Peyer's patch (tissue), 4 donors: ENCODE results near the gene ARHGEF40. TPM values are rescaled to one million over a fixed set of nuclear protein-coding genes. Genes with fewer than 3 reads are reported as not detected.
A peak's percentile ranks its signal among the peaks of the same experiment; 100 is the strongest.

ENCODE experiments used
- DNase-seq, 3 donors: peaks; one replicate each; pipeline ENCODE4 v3.0.0-alpha.2; 2017 to 2019
- H3K27ac ChIP-seq, 4 donors: fragments of 200-600 bp; sonication (generic); one replicate each; pipeline ENCODE4 v1.5.1; 2016 to 2019
- H3K27me3 ChIP-seq, 2 donors: fragments of 200-600 bp; sonication (generic); one replicate each; pipeline ENCODE4 v1.5.1; 2019
- H3K36me3 ChIP-seq, 3 donors: fragments of 200-600 bp; sonication (generic); one replicate each; pipeline ENCODE4 v1.5.1; 2016 to 2019
- H3K4me1 ChIP-seq, 4 donors: fragments of 200-600 bp; sonication (generic); one replicate each; pipeline ENCODE4 v1.5.1; 2016 to 2019
- H3K4me3 ChIP-seq, 4 donors: fragments of 200-600 bp; sonication (generic); 1 replicate in 3 of 4; 2 replicates in 1 of 4; pipeline ENCODE4 v1.5.1; 2016 to 2019; ENCODE audit warnings: mild to moderate bottlenecking in 1 of 4
- H3K9me3 ChIP-seq, 4 donors: fragments of 200-600 bp; sonication (generic); one replicate each; pipeline ENCODE4 v1.5.1; 2016 to 2019; ENCODE audit warnings: mild to moderate bottlenecking in 1 of 4
- CTCF ChIP-seq, 6 experiments: fragments of 450-650 bp in 4 of 6; fragments of 200-600 bp in 2 of 6; sonication (generic) in 1 of 6; IDR thresholded peaks; one replicate each; pipeline ENCODE4 v1.5.1; 2017 to 2019; ENCODE audit warnings: antibody characterized with exemption in 6 of 6, mild to moderate bottlenecking in 3 of 6, moderate library complexity in 1 of 6
- POLR2A ChIP-seq, 2 donors: fragments of 450-650 bp; IDR thresholded peaks; one replicate each; pipeline ENCODE4 v1.5.1; 2017; ENCODE audit warnings: antibody characterized with exemption in 2 of 2, mild to moderate bottlenecking in 2 of 2, moderate library complexity in 2 of 2
- total RNA-seq, 4 donors: library from RNA; depleted of rRNA; stranded (reverse); fragments of >200 nt; gene quantifications; one replicate each; pipeline ENCODE4 v1.1.0, GENCODE V29; 2016

The ARHGEF40 gene
- total RNA-seq, 4 donors from 2014 or later, result 19.8 to 57.8 (median 34.6) TPM

GRCh38 chr14:21024585-21025370 lies 45.3 kb upstream of the ARHGEF40 start, which contains the start of gene NDRG2:
Gene NDRG2, minus strand, starts transcription at chr14:21025061. Its CDS starts 1,746 bp downstream, at chr14:21023315.
- Histone ChIP-seq H3K27me3 (no peaks in the 10 kb centered on the region), H3K27ac (peak within 1 kb of the TSS; percentile 77 to 86 (median 82)), H3K36me3 (peaks cover 0 to 20% (median 0%) of the 10 kb centered on the region in 3 donors), H3K9me3 (no peaks in the 10 kb centered on the region), H3K4me1 (peaks cover 0 to 21% (median 3%) of the 10 kb centered on the region in 4 donors), H3K4me3 (peak within 1 kb of the TSS; percentile 76 to 94 (median 81))
- TF ChIP-seq POLR2A (IDR thresholded peaks at IDR 0.05) (peak; percentile 48 to 49), CTCF (IDR thresholded peaks at IDR 0.05) (no peak)
- peak; percentile 84 to 93 (median 90) for DNase-seq

GRCh38 chr14:21025371-21026273 lies 44.5 kb upstream of the ARHGEF40 start:
- H3K4me1 ChIP-seq, result peaks cover 0 to 21% (median 3%) of the 10 kb centered on the region in 4 donors
- no peaks in the 10 kb centered on the region for H3K9me3 ChIP-seq
- DNase-seq, result peak; percentile 32 to 76 (median 63)

GRCh38 chr14:21026274-21026987 lies 43.7 kb upstream of the ARHGEF40 start:
- Histone ChIP-seq H3K36me3 (peaks cover 0 to 5% (median 0%) of the 10 kb centered on the region in 3 donors), H3K27ac (peak overlapping the region; percentile 77 to 86 (median 82)), H3K4me1 (peaks cover 0 to 21% (median 3%) of the 10 kb centered on the region in 4 donors), H3K27me3 (no peaks in the 10 kb centered on the region), H3K9me3 (no peaks in the 10 kb centered on the region), H3K4me3 (no peak overlapping the region)
- DNase-seq, result no peak
- TF ChIP-seq CTCF (IDR thresholded peaks at IDR 0.05), result no peak
- TF ChIP-seq POLR2A (IDR thresholded peaks at IDR 0.05), result no peak

More at GRCh38 chr14:21025371-21026273, 44.5 kb upstream of the ARHGEF40 start:
- Histone ChIP-seq H3K27me3 (no peaks in the 10 kb centered on the region), H3K4me3 (peak overlapping the region; percentile 76 to 94 (median 81)), H3K36me3 (peaks cover 0 to 13% (median 0%) of the 10 kb centered on the region in 3 donors), H3K27ac (peak overlapping the region; percentile 77 to 86 (median 82))
- peak in 1 of 6 experiments; percentile 12 for TF ChIP-seq CTCF (IDR thresholded peaks at IDR 0.05)
- TF ChIP-seq POLR2A (IDR thresholded peaks at IDR 0.05), result no peak

DNA sequence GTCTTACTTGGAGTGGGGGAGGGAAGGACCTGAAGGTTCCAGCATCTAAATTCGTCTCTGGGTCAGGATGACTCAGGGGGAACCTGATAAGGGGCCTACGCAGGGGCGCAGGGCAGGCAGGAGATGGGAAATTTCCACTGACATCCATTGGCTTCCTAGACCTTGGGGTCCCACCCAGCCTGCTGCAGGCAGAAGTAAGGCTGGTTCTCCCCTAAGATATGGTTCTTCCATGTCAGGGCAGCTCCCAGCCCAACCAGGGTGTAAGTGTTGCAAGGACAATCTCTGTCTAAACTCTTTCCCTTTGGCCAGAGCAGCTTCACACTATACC lies 43.2 kb upstream of the ARHGEF40 start:
- H3K4me3 ChIP-seq, result no peak overlapping the region
- H3K9me3 ChIP-seq, result no peaks in the 10 kb centered on the region
- TF ChIP-seq CTCF (IDR thresholded peaks at IDR 0.05) (no peak), POLR2A (IDR thresholded peaks at IDR 0.05) (no peak)
- H3K4me1 ChIP-seq, result peaks cover 0 to 21% (median 3%) of the 10 kb centered on the region in 4 donors
- DNase-seq, result no peak
- peak overlapping the region in 3 of 4 donors; percentile 77 to 86 (median 86) for H3K27ac ChIP-seq
- no peaks in the 10 kb centered on the region for H3K36me3 ChIP-seq
- no peaks in the 10 kb centered on the region for H3K27me3 ChIP-seq

GRCh38 chr14:21029917-21030316 lies 40.2 kb upstream of the ARHGEF40 start, which contains the start of gene TPPP2:
Gene TPPP2, plus strand, starts transcription at chr14:21030217. Its CDS starts 365 bp downstream, at chr14:21030582.
- Histone ChIP-seq H3K4me3 (no peak within 1 kb of the TSS), H3K27me3 (no peaks in the 10 kb centered on the region), H3K27ac (no peak within 1 kb of the TSS), H3K36me3 (no peaks in the 10 kb centered on the region), H3K9me3 (no peaks in the 10 kb centered on the region), H3K4me1 (peaks cover 0 to 6% (median 3%) of the 10 kb centered on the region in 4 donors)
- no peak for TF ChIP-seq POLR2A (IDR thresholded peaks at IDR 0.05)
- no peak for TF ChIP-seq CTCF (IDR thresholded peaks at IDR 0.05)
- no peak for DNase-seq
